Ascending aorta (tissue), 2 donors: ENCODE measurements around the gene BAIAP2L1. TPM values are rescaled to one million over a fixed set of nuclear protein-coding genes. Genes with fewer than 3 reads are reported as not detected.

Source experiments
- DNase-seq, 2 donors: peaks; one replicate each; pipeline ENCODE4 v3.0.0-alpha.2; 2019; ENCODE audit warnings: low spot score in 2 of 2
- H3K27ac ChIP-seq, 2 donors: fragments of 200-600 bp; sonication (generic); one replicate each; pipeline ENCODE4 v1.5.1; 2016 to 2017; ENCODE audit warnings: mild to moderate bottlenecking in 1 of 2
- H3K27me3 ChIP-seq: fragments of 200-600 bp; sonication (generic); one replicate; pipeline ENCODE4 v1.5.1; 2017
- H3K36me3 ChIP-seq, 2 donors: fragments of 200-600 bp; sonication (generic); one replicate each; pipeline ENCODE4 v1.5.1; 2016
- H3K4me1 ChIP-seq, 2 donors: fragments of 200-600 bp; sonication (generic); one replicate each; pipeline ENCODE4 v1.5.1; 2016 to 2017; ENCODE audit warnings: mild to moderate bottlenecking in 1 of 2
- H3K4me3 ChIP-seq, 2 donors: fragments of 200-600 bp; sonication (generic); one replicate each; pipeline ENCODE4 v1.5.1; 2016 to 2017; ENCODE audit warnings: mild to moderate bottlenecking in 1 of 2
- H3K9me3 ChIP-seq, 2 donors: fragments of 200-600 bp; sonication (generic); one replicate each; pipeline ENCODE4 v1.5.1; 2016
- CTCF ChIP-seq, 3 experiments: fragments of 200-600 bp in 2 of 3; fragments of 450-650 bp in 1 of 3; sonication (generic) in 2 of 3; IDR thresholded peaks; one replicate each; pipeline ENCODE4 v1.5.1; 2016 to 2019; ENCODE audit warnings: antibody characterized with exemption in 3 of 3, mild to moderate bottlenecking in 1 of 3, moderate library complexity in 1 of 3
- intact Hi-C: fragments of 100-400 bp; cut with DNase I; formaldehyde crosslinking; loops from one replicate; pipeline ENCODE4 v1.15.1; 2023
- total RNA-seq: library from RNA; depleted of rRNA; stranded (reverse); fragments of >200 nt; gene quantifications from one replicate; pipeline ENCODE4 v1.1.0, GENCODE V29; 2016

BAIAP2L1 gene
- total RNA-seq, 1 donor from 2014 or later: 2.8 TPM

- intact Hi-C loops: no loop called here
- Histone ChIP-seq H3K27ac (no peak overlapping the region), H3K4me3 (no peak overlapping the region), H3K9me3 (peaks cover 0 to 4% of the 10 kb centered on the region in 2 donors), H3K27me3 (no peaks in the 10 kb centered on the region), H3K4me1 (peaks cover 6 to 19% of the 10 kb centered on the region in 2 donors), H3K36me3 (peaks cover 52 to 82% of the 10 kb centered on the region in 2 donors)
- TF ChIP-seq CTCF (IDR thresholded peaks at IDR 0.05): no peak
- DNase-seq: no peak
Observed at GRCh38 chr7:98291717-98292116, 109.2 kb downstream of the BAIAP2L1 start.

GRCh38 chr7:98289333-98289875, 111.5 kb downstream of the BAIAP2L1 start:
- no peak for TF ChIP-seq CTCF (IDR thresholded peaks at IDR 0.05)
- intact Hi-C loops: loop anchor here (10.0 kb wide), 1 partner anchor 1215 kb away; the partner anchor contains the start of genes ZKSCAN5 and ZNF394
- Histone ChIP-seq H3K27me3 (no peaks in the 10 kb centered on the region), H3K4me1 (peaks cover 25 to 40% of the 10 kb centered on the region in 2 donors), H3K4me3 (no peak overlapping the region), H3K36me3 (peaks cover 46 to 66% of the 10 kb centered on the region in 2 donors), H3K27ac (no peak overlapping the region), H3K9me3 (peaks cover 0 to 4% of the 10 kb centered on the region in 2 donors)
- no peak for DNase-seq

GRCh38 chr7:98288064-98288823, 112.6 kb downstream of the BAIAP2L1 start:
- Histone ChIP-seq H3K27me3 (no peaks in the 10 kb centered on the region), H3K4me1 (peaks cover 34 to 44% of the 10 kb centered on the region in 2 donors), H3K4me3 (no peak overlapping the region), H3K27ac (peak overlapping the region; percentile 6 to 56), H3K36me3 (peaks cover 35 to 54% of the 10 kb centered on the region in 2 donors), H3K9me3 (peaks cover 0 to 2% of the 10 kb centered on the region in 2 donors)
- no peak for TF ChIP-seq CTCF (IDR thresholded peaks at IDR 0.05)
- DNase-seq: no peak
- intact Hi-C loops: loop anchor here (10.0 kb wide), 1 partner anchor 1217 kb away; the partner anchor contains the start of genes ZKSCAN5 and ZNF394

- Histone ChIP-seq H3K36me3 (peaks cover 27 to 47% of the 10 kb centered on the region in 2 donors), H3K4me1 (peaks cover 34 to 48% of the 10 kb centered on the region in 2 donors), H3K9me3 (no peaks in the 10 kb centered on the region), H3K27ac (peak overlapping the region; percentile 56 to 99), H3K4me3 (no peak overlapping the region), H3K27me3 (no peaks in the 10 kb centered on the region)
- intact Hi-C loops: loop anchor here (10.0 kb wide), 1 partner anchor 1217 kb away; the partner anchor contains the start of genes ZKSCAN5 and ZNF394
- TF ChIP-seq CTCF (IDR thresholded peaks at IDR 0.05): no peak
- no peak for DNase-seq
Observed at GRCh38 chr7:98287486-98287959, 113.4 kb downstream of the BAIAP2L1 start.

GRCh38 chr7:98286701-98287485, 114.0 kb downstream of the BAIAP2L1 start:
- no peak for TF ChIP-seq CTCF (IDR thresholded peaks at IDR 0.05)
- no peak for DNase-seq
- Histone ChIP-seq H3K27me3 (no peaks in the 10 kb centered on the region), H3K9me3 (no peaks in the 10 kb centered on the region), H3K4me3 (peak overlapping the region; percentile 24 to 93), H3K36me3 (peaks cover 21 to 41% of the 10 kb centered on the region in 2 donors), H3K4me1 (peaks cover 34 to 48% of the 10 kb centered on the region in 2 donors), H3K27ac (peak overlapping the region; percentile 56 to 99)
- intact Hi-C loops: loop anchor here (10.0 kb wide), 1 partner anchor 1218 kb away; the partner anchor contains the start of genes ZKSCAN5 and ZNF394
